GM21360 (cell line): ENCODE measurements around the gene TYW1B.
"Not testable (repeated sequence)": the region's sequence is repeated elsewhere in the genome, so short reads cannot be mapped to it uniquely, and the experiment has no call there.

Experiments used
- ATAC-seq: cut with Tn5 transposase; IDR thresholded peaks from one replicate; pipeline ENCODE4 v1.9.1; 2021; ENCODE audit warnings: mild to moderate bottlenecking, moderate library complexity; ENCODE audit not compliant: unreplicated experiment

Gene TYW1B

DNA sequence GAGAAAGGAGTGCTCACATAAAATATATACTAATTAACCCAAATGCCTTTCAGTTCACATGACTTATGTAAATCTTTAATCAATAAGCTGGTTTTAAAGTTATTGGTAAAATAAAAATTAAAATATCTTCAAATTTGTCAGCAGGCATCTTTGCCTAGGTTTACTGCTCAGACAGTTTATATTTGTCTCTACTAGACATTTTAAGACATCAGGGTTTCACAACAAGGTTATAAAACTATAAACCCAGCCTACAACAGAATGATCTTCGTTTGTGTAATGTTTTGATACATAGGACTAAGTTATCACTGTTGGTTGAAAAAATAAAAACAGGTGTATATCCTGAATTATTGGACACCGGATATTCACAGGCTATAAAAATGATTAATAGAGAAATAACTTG, 67.4 kb downstream of the TYW1B start:
- ATAC-seq = no peak

DNA sequence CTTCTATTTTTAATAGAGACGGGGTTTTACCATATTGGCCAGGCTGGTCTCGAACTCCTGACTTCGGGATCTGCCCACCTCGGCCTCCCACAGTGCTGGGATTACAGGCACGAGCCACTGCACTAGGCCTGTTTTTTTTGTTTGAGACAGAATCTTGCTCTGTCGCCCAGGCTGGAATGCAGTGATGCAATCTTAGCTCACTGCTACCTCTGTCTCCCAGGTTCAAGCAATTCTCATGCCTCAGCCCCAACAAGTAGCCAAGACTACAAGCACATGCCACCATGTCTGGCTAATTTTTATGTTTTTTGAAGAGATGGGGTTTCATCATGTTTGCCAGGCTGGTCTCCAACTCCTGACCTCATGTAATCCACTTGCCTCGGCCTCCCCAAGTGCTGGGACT, 73.7 kb downstream of the TYW1B start:
- no peak for ATAC-seq

DNA sequence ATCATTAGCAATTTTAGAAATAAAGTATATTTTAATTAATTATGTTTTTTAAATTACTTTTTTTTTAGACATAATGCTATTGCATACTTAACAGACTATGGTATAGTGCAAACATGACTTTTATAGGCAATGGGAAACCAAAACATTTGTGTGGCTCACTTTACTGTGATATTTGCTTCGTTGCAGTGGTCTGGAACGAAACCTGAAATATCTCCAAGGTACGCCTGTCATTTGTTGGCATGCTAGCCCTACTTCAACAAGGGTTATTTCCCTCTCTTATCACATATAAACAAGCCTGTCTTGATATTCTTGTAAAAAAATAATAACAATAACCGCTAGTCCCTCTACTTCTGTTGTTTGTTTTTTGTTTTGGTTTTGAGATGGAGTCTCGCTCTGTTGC, 74.2 kb downstream of the TYW1B start:
- ATAC-seq = no peak

DNA sequence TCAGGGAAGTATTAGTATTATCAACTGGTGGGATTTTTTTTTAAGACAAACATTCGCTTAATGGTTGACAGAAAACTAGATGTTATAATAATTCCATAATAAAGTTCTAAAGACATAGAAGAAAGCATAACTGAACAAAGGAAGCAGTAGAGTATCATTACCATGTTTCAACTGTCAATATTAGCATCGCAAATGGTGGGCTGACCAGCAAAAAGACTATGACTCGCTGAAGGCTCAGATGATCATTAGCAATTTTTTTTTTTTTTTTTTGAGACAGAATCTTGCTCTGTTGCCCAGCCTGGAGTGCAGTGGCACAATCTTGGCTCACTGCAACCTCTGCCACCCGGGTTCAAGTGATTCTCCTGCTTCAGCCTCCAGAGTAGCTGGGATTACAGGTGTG, 74.8 kb downstream of the TYW1B start:
- ATAC-seq = not testable (repeated sequence)

DNA sequence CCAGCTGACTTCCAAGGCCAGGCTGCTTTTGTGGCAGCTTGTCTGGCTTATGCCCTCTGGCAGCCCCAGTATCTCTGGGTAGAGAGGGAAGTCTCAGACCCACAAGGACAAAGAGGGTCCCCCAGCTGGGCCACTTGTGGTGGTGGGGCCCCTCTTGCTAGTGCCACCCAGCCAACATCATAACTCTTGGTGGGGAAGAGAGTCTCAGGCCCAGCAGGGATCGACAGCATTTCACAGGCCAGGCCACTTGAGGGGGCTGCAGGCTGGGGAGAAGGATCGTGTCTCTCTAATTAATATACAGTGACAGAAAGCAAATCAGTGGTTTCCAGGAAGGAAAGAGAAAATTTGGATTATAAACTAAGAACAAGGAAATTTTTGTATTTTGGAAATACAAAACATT, 76.0 kb downstream of the TYW1B start:
- ATAC-seq = no peak

DNA sequence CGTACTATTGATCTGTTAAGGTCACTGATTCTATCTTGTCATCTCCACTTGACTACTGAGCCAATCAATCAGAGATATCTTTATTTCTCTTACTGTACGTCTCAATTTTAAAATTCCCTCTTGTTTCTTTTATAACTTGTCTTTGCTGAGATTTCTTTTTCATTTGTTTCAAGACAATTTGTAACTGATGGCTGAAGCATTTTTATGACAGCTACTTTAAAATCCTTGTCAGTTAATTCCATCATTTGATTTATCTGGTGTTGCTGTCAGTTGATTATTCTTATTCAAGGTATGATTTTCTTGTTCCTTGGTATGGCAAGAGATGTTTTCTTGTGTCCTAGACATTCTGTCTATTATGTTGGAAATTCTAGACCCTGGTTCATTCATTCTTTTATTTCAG, 76.6 kb downstream of the TYW1B start:
- no peak for ATAC-seq

DNA sequence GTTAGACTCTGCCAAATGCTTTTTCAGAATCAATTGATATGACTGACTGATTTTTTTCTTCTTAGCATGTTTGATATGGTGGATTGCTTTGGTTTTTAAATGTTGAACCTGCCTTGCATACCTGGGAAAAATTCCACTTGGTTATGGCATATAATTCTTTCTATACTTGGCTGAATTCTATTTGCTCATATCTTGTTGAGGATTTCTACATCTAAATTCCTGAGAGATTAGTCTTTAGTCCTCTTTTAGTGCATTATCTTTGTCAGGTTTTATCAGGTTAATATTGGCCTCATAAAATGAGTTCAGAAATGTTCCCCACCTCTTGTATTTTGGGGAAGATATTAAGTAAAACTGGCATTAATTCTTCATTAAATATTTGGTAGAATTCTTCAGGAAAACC, 79.4 kb downstream of the TYW1B start:
- ATAC-seq = not testable (repeated sequence)

DNA sequence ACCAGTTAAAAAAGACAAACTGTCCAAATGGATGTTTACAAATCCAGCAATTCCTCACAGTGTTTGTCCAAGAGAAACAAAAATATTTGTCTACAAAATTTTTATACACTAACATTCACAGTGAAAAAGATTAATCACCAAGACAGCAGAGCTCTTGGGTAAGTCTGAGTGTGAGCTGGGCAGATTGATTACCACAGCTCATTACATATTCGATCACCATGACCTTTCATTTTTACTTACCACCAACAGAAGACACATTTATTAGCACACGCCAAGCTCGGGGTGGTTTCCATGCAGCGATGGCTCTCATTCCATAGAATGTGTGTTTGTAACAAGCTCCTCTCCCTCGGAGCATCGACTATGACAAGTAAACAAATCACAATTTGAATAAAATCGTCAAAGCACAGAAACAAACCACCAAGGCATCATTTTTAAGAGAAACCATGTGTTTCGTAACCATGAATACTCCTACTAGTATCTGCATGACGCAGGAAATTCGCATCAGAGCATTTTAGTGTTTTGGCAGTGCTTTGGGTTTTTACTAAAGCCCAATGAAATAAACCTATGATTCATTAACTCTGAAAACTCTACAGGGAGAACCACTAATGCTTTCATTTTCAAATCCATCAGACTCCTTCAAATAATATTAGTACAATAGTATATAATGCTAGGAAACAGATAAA, 83.6 kb downstream of the TYW1B start:
- not testable (repeated sequence) for ATAC-seq

DNA sequence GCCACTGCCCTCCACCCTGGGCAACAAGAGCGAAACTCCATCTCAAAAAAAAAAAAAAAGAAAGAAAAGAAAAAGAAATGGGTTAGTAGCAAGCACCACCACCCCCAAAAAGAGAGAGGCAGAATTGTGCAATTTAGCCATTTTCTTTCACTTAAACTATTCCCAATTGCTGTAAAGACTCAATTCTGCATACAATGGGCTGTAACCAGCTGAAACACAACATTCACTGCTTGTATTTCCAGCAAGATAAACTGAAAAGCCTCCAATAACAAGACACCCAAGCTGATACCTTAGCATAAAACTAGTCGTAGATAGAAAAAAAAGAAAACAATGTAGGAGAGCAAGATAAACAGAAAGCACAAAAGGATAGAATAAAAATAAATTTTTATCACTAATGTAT, 84.2 kb downstream of the TYW1B start:
- not testable (repeated sequence) for ATAC-seq

DNA sequence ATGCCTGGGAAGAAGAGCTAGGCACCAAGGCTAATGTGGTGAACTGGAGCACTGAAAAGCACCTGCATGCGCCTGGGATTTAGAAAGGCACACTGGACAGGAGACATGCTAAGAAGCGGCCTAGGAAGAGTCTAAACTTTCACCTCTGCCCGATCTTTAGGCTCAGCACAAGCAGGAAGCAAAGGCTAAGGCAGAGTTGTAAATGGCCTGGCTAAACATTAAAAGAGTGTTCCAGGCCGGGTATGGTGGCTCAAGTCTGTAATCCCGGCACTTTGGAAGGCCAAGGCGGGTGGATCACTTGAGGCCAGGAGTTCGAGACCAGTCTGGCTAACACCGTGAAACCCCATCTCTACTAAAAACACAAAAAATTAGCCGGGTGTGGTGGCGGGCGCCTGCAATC, 88.3 kb downstream of the TYW1B start:
- ATAC-seq = not testable (repeated sequence)

DNA sequence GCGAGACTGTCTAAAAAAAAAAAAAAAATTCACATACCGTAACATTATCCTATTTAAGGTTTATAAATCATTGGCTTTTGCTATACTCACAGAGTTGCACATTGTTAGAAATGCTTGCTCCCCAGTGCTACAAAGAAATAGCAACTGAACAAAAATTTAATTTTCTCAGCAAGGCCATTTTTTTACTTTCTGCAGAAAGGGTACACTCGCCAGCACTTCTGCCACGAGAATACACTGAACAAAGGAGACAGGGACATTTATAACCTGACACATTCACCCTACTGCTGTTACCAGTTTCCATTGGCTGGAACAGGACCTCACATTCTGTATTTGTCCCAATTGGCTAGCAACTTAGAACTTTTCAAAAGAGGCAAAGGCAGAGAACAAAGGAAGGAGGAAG, 92.1 kb downstream of the TYW1B start:
- ATAC-seq = not testable (repeated sequence)

DNA sequence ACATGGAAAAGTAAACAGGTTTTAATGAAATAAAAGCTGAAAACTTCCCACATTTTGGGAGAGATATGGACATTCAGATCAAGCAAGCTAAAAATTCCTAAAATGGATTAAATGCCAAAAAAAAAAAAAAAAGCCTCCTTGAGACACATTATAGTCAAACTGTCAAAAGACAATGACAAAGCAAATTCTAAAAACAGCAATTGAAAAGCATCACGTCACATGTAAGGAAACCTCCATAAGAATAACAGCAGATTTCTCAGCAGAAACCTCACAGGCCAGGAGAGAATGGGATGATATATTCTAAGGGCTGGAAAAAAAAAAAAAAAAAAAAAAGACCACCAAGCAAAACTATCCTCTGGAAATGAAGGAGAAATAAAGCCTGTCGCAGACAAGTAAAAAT, 97.2 kb downstream of the TYW1B start:
- ATAC-seq = not testable (repeated sequence)

DNA sequence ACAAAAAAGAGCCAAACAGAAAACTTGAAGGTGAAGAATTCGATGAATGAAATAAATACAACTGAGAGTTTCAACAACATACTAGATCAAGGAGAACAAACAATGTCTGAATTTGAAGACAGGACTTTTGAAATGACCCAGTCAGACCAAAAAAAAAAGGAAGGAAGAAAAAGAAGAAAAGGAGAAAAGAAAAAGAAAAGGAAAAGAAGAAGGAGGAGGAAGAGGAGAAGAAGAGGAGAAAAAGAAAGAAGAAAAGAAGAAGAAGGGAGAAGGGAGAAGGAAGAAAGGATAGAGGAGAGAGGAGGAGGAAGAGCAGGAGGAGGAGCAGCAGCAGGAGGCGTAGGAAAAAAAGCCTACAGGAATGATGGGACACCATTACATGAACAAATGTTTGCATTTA, 97.6 kb downstream of the TYW1B start:
- not testable (repeated sequence) for ATAC-seq

DNA sequence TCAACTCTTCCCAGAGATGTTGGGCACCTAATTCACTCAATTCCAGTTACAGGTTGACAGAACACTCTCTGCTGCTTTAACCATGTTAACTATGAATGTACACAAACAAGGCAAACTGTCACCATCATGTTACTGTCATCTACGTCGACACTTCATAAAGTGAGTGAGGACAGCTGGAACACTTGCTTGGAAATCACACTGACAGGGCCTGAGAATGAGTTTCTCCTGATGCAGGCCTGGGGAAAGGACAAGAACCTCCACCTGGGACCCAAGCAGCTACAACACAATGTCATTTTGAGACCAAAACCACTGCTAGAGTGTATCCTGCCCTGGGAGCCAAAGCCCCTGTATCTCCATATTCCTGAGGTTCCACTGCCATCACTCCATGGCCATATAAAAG, 98.9 kb downstream of the TYW1B start:
- not testable (repeated sequence) for ATAC-seq

DNA sequence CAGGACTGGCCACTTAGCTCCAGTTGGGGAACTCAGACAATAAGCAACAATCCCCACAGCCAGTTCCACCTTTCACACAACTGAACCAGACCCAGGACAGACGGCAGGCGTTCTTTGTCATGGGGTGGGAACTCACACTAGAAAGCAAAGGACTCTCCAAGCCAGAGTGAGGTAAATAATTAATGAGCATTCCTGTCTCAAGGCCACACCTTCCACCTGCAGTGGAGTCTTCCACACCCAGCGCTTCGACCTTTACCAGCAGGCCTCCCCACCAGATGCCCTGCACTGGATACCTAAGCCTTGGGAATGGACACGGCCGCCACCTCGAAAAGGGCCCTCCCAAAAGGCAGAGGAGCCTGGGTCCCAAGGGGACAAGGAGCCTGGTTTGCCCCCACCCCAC, 105.3 kb downstream of the TYW1B start:
- not testable (repeated sequence) for ATAC-seq

DNA sequence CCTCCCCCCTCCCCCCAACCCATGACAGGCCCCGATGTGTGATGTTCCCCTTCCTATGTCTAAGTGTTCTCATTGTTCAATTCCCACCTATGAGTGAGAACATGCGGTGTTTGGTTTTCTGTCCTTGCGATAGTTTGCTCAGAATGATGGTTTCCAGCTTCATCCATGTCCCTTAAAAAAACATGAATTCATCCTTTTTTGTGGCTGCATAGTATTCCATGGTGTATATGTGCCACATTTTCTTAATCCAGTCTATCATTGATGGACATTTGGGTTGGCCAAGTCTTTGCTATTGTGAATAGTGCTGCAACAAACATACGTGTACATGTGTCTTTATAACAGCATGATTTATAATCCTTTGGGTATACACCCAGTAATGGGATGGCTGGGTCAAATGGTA, 107.1 kb downstream of the TYW1B start:
- ATAC-seq = not testable (repeated sequence)

DNA sequence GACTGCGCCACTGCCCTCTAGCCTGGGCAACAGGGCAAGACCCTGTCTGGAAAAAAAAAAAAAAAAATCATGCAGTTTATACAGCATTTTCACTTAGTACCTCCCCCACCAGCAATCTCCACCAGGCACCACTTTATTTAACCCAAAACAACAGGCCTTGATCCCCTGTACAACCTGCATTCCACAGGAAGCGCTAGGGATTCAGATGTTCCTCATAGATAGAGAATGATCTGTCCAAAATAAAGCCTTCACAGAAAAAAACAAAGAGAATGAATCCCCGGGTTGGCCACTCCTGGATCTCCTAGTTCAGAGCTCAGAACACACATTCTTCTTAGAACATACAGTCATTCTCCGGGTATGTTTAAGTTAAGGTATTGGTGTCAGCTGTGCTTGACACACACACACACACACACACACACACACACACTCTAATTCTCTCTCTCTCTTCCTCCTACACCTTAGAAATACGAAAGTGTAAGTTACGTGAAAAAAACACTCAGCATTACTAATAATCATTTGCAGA, 110.7 kb downstream of the TYW1B start:
- not testable (repeated sequence) for ATAC-seq

DNA sequence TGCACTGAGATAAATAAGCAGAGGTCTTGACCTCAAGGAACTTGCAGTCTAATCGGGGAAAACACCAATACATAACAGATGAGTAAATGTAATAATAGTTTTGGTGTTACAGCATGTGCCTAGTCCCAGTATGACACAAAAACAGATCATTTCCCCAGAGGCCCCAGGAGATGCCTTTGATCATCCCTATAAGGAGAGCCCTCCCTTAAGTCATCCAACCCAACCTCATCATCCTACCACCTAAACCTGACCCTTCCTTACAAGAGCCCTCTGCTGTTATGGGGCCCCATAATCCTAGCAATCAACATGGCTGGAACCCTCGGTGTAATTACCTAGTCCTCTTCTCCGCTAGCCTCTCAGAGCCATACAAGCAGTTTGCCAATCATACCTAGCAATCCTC, 116.1 kb downstream of the TYW1B start:
- ATAC-seq = not testable (repeated sequence)

DNA sequence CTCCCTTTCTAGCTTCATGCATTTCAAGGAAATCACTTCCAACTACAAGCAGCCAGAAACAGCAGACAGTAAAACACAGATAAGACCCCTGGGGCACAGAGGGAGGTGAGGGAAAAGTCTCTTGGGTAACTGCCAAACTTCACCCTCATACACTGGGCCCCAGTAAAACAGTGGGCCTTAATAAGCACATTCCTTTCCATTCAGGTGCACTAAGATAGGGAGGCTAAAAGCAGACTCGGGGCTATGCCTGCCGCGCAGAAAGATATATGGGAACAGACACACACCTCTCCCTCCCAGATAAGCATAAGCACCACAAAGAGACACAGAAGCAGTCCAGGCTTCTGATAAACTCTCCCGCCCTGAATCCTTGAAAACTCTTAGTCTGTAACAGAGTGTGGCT, 117.0 kb downstream of the TYW1B start:
- ATAC-seq = no peak

DNA sequence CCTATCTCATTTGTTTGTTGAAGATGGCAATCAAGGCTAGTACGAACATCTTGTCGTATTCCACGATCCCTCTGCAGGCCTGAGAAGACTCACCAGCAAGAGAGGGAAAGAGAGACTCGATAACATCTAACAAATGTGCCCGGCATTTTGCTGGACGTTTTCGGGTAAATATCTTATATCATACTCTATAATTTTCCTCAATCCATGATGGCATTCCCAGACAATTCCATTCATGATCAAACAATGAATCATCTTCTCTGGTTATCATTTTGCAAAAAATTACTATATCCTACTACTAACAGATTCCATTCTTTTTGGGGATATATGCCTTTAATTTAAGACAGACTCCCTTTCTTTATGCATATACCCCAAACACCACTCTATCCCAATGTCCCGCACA, 118.1 kb downstream of the TYW1B start:
- no peak for ATAC-seq

DNA sequence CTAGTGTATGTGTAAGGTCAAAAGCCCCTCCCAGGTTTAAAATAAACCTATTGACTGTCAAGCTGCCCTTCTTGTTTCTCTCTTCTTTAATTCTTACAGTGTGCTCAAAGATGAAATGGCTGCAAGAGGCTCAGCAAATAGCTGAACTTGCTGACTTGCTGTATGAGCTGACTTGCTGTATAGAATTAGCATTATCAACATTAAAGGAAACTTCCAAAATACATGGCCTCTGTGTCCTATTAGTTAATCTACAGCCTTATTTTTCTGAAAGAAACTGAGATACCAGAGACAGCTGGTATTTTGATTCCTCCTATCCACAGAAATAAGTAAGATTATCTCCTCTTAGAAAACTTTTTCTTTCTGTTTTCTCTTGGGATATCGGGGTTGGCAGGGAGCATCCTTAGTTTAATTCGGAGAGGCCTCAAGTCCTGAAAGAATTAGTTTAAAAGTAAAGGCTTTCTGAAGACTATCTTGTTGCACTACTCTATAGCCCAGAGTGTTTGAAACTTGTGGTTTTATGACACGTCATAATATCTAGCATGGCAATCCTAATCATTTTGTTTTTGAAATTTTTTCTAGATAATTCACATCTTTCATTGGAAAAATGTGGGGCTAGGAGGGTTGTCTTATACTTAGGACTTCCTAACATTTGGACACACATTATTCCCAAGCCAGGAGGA, 119.5 kb downstream of the TYW1B start:
- ATAC-seq = not testable (repeated sequence)

DNA sequence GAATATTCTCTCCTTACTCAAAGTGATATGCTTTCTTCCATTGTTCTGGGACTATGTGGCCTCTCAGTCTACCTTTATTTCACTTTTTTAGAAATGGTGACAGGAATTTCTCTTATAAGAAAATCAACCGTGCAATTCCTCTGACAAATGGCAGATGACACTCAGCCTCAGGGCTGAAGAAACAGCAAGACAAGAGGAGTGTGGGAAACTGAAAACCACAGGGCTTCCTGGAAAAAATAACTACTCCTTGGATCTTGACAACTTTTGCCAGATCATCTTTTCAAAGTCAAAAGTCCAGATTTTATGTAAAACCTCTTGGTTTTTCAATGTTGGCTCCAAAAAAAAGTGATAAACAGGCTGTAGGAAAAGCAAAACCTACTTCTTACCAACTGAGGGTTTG, 121.5 kb downstream of the TYW1B start:
- no peak for ATAC-seq
